ENCODE data around the gene CCSER1.

DNA sequence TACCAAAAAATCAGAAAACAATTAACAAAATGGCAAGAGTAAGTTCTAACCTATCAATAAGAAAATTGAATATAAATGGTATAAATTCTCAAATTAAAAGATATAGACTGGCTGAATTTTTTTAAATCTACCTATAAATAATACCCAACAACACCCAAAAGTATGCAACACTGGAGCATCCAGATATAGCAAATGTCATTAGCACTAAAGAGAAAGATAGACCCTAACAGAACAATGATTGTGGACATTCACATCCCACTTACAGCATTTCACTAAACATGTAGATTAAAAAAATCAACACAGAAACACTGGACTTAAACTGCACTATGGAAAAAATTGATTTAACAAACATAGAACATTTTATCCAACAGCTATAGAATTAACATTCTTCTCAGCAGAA lies 1503.6 kb downstream of the CCSER1 start:
- TF ChIP-seq POLR2AphosphoS5 (IDR thresholded peaks at IDR 0.05; ENCODE audit: borderline replicate concordance, low read depth, low read length) = no peak
- no peak for TF ChIP-seq EZH2 (IDR thresholded peaks at IDR 0.05)
- no peak for TF ChIP-seq FOXP2 (optimal IDR thresholded peaks at IDR 0.05; ENCODE audit: control extremely low read depth, extremely low read length, insufficient read depth)

All from SK-N-MC (cell line).